Activated T-cell treated with anti-CD3 and anti-CD28 coated beads, Interleukin-2, amount 50 U/mL, for 72 hours (primary cell): ENCODE measurements around the gene MPDZ. TPM values are rescaled to one million over a fixed set of nuclear protein-coding genes. Genes with fewer than 3 reads are reported as not detected.

Source experiments
- ATAC-seq, 2 donors: fragments of 150-1000 bp; cut with Tn5 transposase; replicated peaks in 1 of 2; 2 replicates each; pipeline ENCODE4 v1.10.0; 2021; ENCODE audit warnings: moderate library complexity in 2 of 2, mild to moderate bottlenecking in 1 of 2
- DNase-seq, 2 donors: peaks; one replicate each; pipeline ENCODE4 v3.0.0; 2021 to 2022; ENCODE audit warnings: mixed read lengths in 1 of 2
- H3K27ac Mint-ChIP-seq: one replicate; pipeline ENCODE4 v1.8.0; 2022; ENCODE audit warnings: mild to moderate bottlenecking, moderate library complexity, mixed read lengths
- H3K27me3 Mint-ChIP-seq: one replicate; pipeline ENCODE4 v1.8.0; 2022; ENCODE audit warnings: low read depth, mixed read lengths
- H3K36me3 Mint-ChIP-seq, 2 donors: one replicate each; pipeline ENCODE4 v1.8.0; 2022; ENCODE audit warnings: mixed read lengths in 2 of 2, mild to moderate bottlenecking in 1 of 2; ENCODE audit not compliant: insufficient read depth in 2 of 2
- H3K4me1 Mint-ChIP-seq: one replicate; pipeline ENCODE4 v1.8.0; 2022; ENCODE audit warnings: low read depth, mixed read lengths
- H3K4me3 Mint-ChIP-seq, 2 donors: one replicate each; pipeline ENCODE4 v1.8.0; 2022; ENCODE audit warnings: mild to moderate bottlenecking in 2 of 2, mixed read lengths in 2 of 2, moderate library complexity in 2 of 2
- H3K9me3 Mint-ChIP-seq, 2 donors: one replicate each; pipeline ENCODE4 v1.8.0; 2022; ENCODE audit warnings: mixed read lengths in 2 of 2
- total RNA-seq, 2 donors: library from RNA; stranded (reverse); gene quantifications; one replicate each; pipeline ENCODE4 v1.2.3, GENCODE V29; 2022

The MPDZ gene
- total RNA-seq, 2 donors from 2014 or later = not detected

GRCh38 chr9:13163287-13163686 is 116.2 kb downstream of the MPDZ start:
- Mint-ChIP-seq H3K27ac (no peak overlapping the region), H3K4me3 (no peak overlapping the region), H3K36me3 (no peaks in the 10 kb centered on the region), H3K9me3 (no peaks in the 10 kb centered on the region), H3K4me1 (no peaks in the 10 kb centered on the region), H3K27me3 (no peaks in the 10 kb centered on the region)
- DNase-seq (no peak), ATAC-seq (no peak)

GRCh38 chr9:13160051-13160450 is 119.4 kb downstream of the MPDZ start:
- H3K9me3 Mint-ChIP-seq = peaks cover 0 to 2% of the 10 kb centered on the region in 2 donors
- DNase-seq (no peak), ATAC-seq (no peak)
- H3K4me3 Mint-ChIP-seq = no peak overlapping the region
- H3K27ac Mint-ChIP-seq = no peak overlapping the region
- H3K27me3 Mint-ChIP-seq = no peaks in the 10 kb centered on the region
- no peaks in the 10 kb centered on the region for H3K36me3 Mint-ChIP-seq
- no peaks in the 10 kb centered on the region for H3K4me1 Mint-ChIP-seq

- no peaks in the 10 kb centered on the region for H3K4me1 Mint-ChIP-seq
- H3K27ac Mint-ChIP-seq = no peak overlapping the region
- H3K36me3 Mint-ChIP-seq = no peaks in the 10 kb centered on the region
- ATAC-seq (no peak), DNase-seq (no peak)
- H3K4me3 Mint-ChIP-seq = no peak overlapping the region
- H3K27me3 Mint-ChIP-seq = no peaks in the 10 kb centered on the region
- H3K9me3 Mint-ChIP-seq = peaks cover 0 to 2% of the 10 kb centered on the region in 2 donors
Measured at GRCh38 chr9:13158986-13159385, 120.5 kb downstream of the MPDZ start.

GRCh38 chr9:13151489-13151888 is 128.0 kb downstream of the MPDZ start:
- H3K4me3 Mint-ChIP-seq = no peak overlapping the region
- peaks cover 6 to 9% of the 10 kb centered on the region in 2 donors for H3K9me3 Mint-ChIP-seq
- no peaks in the 10 kb centered on the region for H3K4me1 Mint-ChIP-seq
- H3K27ac Mint-ChIP-seq = no peak overlapping the region
- DNase-seq = no peak
- H3K36me3 Mint-ChIP-seq = no peaks in the 10 kb centered on the region
- no peaks in the 10 kb centered on the region for H3K27me3 Mint-ChIP-seq
- no peak for ATAC-seq

- no peaks in the 10 kb centered on the region for H3K36me3 Mint-ChIP-seq
Measured at GRCh38 chr9:13149454-13149853, 130.0 kb downstream of the MPDZ start.

GRCh38 chr9:13146840-13147239 is 132.7 kb downstream of the MPDZ start:
- H3K36me3 Mint-ChIP-seq = no peaks in the 10 kb centered on the region
- DNase-seq (no peak), ATAC-seq (no peak)
- no peak overlapping the region for H3K27ac Mint-ChIP-seq
- no peaks in the 10 kb centered on the region for H3K4me1 Mint-ChIP-seq
- peaks cover 3 to 5% of the 10 kb centered on the region in 2 donors for H3K9me3 Mint-ChIP-seq
- no peak overlapping the region for H3K4me3 Mint-ChIP-seq
- H3K27me3 Mint-ChIP-seq = no peaks in the 10 kb centered on the region

More at GRCh38 chr9:13149454-13149853, 130.0 kb downstream of the MPDZ start:
- H3K4me1 Mint-ChIP-seq = no peaks in the 10 kb centered on the region
- no peak overlapping the region for H3K4me3 Mint-ChIP-seq
- ATAC-seq (no peak), DNase-seq (no peak)
- no peaks in the 10 kb centered on the region for H3K27me3 Mint-ChIP-seq
- no peak overlapping the region for H3K27ac Mint-ChIP-seq
- peaks cover 7 to 11% of the 10 kb centered on the region in 2 donors for H3K9me3 Mint-ChIP-seq

GRCh38 chr9:13145340-13145739 is 134.2 kb downstream of the MPDZ start:
- no peak for ATAC-seq
- Mint-ChIP-seq H3K27me3 (no peaks in the 10 kb centered on the region), H3K9me3 (peaks cover 1 to 2% of the 10 kb centered on the region in 2 donors), H3K27ac (no peak overlapping the region), H3K4me3 (no peak overlapping the region), H3K4me1 (no peaks in the 10 kb centered on the region), H3K36me3 (no peaks in the 10 kb centered on the region)
- no peak for DNase-seq

- H3K4me3 Mint-ChIP-seq = no peak overlapping the region
- no peaks in the 10 kb centered on the region for H3K36me3 Mint-ChIP-seq
- peaks cover 1 to 2% of the 10 kb centered on the region in 2 donors for H3K9me3 Mint-ChIP-seq
- DNase-seq (no peak), ATAC-seq (no peak)
- no peaks in the 10 kb centered on the region for H3K4me1 Mint-ChIP-seq
- H3K27me3 Mint-ChIP-seq = no peaks in the 10 kb centered on the region
- no peak overlapping the region for H3K27ac Mint-ChIP-seq
Measured at GRCh38 chr9:13144166-13144775, 135.2 kb downstream of the MPDZ start.

GRCh38 chr9:13143281-13143680 is 136.2 kb downstream of the MPDZ start:
- H3K9me3 Mint-ChIP-seq = peaks cover 2 to 4% of the 10 kb centered on the region in 2 donors
- DNase-seq (no peak), ATAC-seq (no peak)
- H3K27ac Mint-ChIP-seq = no peak overlapping the region
- no peaks in the 10 kb centered on the region for H3K36me3 Mint-ChIP-seq
- H3K4me1 Mint-ChIP-seq = no peaks in the 10 kb centered on the region
- no peak overlapping the region for H3K4me3 Mint-ChIP-seq
- H3K27me3 Mint-ChIP-seq = no peaks in the 10 kb centered on the region

GRCh38 chr9:13142776-13143175 is 136.7 kb downstream of the MPDZ start:
- H3K9me3 Mint-ChIP-seq = peaks cover 2 to 6% of the 10 kb centered on the region in 2 donors
- no peak overlapping the region for H3K4me3 Mint-ChIP-seq
- DNase-seq (no peak), ATAC-seq (no peak)
- no peak overlapping the region for H3K27ac Mint-ChIP-seq
- no peaks in the 10 kb centered on the region for H3K36me3 Mint-ChIP-seq
- H3K27me3 Mint-ChIP-seq = no peaks in the 10 kb centered on the region
- H3K4me1 Mint-ChIP-seq = no peaks in the 10 kb centered on the region

GRCh38 chr9:13141629-13142028 is 137.9 kb downstream of the MPDZ start:
- Mint-ChIP-seq H3K9me3 (peaks cover 2 to 6% of the 10 kb centered on the region in 2 donors), H3K4me1 (no peaks in the 10 kb centered on the region), H3K27ac (no peak overlapping the region), H3K4me3 (no peak overlapping the region), H3K36me3 (no peaks in the 10 kb centered on the region), H3K27me3 (no peaks in the 10 kb centered on the region)
- DNase-seq (no peak), ATAC-seq (no peak)

GRCh38 chr9:13140843-13141592 is 138.5 kb downstream of the MPDZ start:
- Mint-ChIP-seq H3K27ac (no peak overlapping the region), H3K4me3 (no peak overlapping the region), H3K27me3 (no peaks in the 10 kb centered on the region), H3K4me1 (no peaks in the 10 kb centered on the region), H3K36me3 (no peaks in the 10 kb centered on the region), H3K9me3 (peaks cover 2 to 6% of the 10 kb centered on the region in 2 donors)
- DNase-seq (no peak), ATAC-seq (no peak)

- no peak overlapping the region for H3K4me3 Mint-ChIP-seq
Measured at GRCh38 chr9:13139641-13140171, 139.8 kb downstream of the MPDZ start.

More at GRCh38 chr9:13139641-13140171, 139.8 kb downstream of the MPDZ start:
- DNase-seq (no peak), ATAC-seq (no peak)
- H3K4me1 Mint-ChIP-seq = no peaks in the 10 kb centered on the region
- H3K9me3 Mint-ChIP-seq = peaks cover 9 to 12% of the 10 kb centered on the region in 2 donors
- H3K36me3 Mint-ChIP-seq = no peaks in the 10 kb centered on the region
- no peak overlapping the region for H3K27ac Mint-ChIP-seq
- no peaks in the 10 kb centered on the region for H3K27me3 Mint-ChIP-seq
